ENCODE measurements around the gene ARL5B.

ARL5B gene

GRCh38 chr10:18703521-18703920 lies 44.3 kb downstream of the ARL5B start:
- Histone ChIP-seq H3K27ac (ENCODE audit: low read depth, low read length) (no peak overlapping the region), H3K9me3 (ENCODE audit: control insufficient read depth, insufficient read depth, low read length) (no peaks in the 10 kb centered on the region), H3K9ac (ENCODE audit: low read depth, low read length) (no peak overlapping the region), H3K36me3 (ENCODE audit: control insufficient read depth, insufficient read depth, low read length) (no peaks in the 10 kb centered on the region), H3K4me1 (ENCODE audit: control insufficient read depth, insufficient read depth, low read length) (no peaks in the 10 kb centered on the region), H3K27me3 (ENCODE audit: control insufficient read depth, insufficient read depth, low read length) (no peaks in the 10 kb centered on the region), H3K4me3 (ENCODE audit: low read depth, low read length) (no peak overlapping the region)

DNA sequence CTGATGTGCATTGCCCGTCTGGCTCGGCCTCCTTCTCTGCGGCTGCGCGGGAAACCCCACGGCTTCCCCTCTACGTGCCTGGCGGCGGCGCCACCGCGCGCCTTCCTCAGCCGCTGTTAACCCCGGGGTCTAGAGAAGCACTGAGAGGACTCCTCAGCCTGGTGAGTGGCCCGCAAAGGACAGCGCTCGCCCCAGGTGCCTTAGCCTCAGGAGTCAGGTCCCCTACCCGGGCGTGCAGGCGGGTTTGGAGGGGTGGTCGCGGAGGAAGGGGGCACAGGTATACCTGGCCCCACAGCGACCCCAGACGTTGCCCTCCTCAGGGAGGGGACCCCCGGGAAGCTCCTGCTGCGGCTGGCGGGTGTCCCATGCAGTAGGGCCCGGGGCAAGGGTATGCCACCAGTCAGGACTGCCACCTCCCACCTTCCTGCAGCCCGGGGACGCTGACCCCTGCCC lies 51.0 kb downstream of the ARL5B start:
- H3K9ac ChIP-seq (ENCODE audit: low read depth, low read length), result no peak overlapping the region
- no peak overlapping the region for H3K4me3 ChIP-seq (ENCODE audit: low read depth, low read length)
- no peaks in the 10 kb centered on the region for H3K9me3 ChIP-seq (ENCODE audit: control insufficient read depth, insufficient read depth, low read length)
- no peak overlapping the region for H3K27ac ChIP-seq (ENCODE audit: low read depth, low read length)
- no peaks in the 10 kb centered on the region for H3K36me3 ChIP-seq (ENCODE audit: control insufficient read depth, insufficient read depth, low read length)
- H3K4me1 ChIP-seq (ENCODE audit: control insufficient read depth, insufficient read depth, low read length), result no peaks in the 10 kb centered on the region
- no peaks in the 10 kb centered on the region for H3K27me3 ChIP-seq (ENCODE audit: control insufficient read depth, insufficient read depth, low read length)

DNA sequence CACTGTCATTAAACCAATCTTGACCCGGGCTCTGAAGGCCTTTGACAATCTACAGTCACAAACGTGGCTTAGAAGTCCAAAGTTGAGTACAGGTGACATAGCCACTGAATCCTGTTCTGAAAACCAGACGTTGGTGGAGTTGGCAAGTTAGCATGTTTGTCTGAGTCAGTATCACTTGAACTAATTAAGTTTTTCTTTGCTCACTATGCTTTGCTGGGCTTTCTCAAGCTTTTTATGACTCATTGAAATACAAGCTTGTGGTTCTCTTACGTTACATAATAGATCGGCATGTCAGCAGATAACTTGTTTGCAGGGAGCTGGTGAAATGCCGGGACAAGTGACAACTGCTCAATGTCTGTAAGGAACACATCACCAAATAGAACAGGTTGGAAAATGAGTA lies 53.8 kb downstream of the ARL5B start:
- no peaks in the 10 kb centered on the region for H3K4me1 ChIP-seq (ENCODE audit: control insufficient read depth, insufficient read depth, low read length)

DNA sequence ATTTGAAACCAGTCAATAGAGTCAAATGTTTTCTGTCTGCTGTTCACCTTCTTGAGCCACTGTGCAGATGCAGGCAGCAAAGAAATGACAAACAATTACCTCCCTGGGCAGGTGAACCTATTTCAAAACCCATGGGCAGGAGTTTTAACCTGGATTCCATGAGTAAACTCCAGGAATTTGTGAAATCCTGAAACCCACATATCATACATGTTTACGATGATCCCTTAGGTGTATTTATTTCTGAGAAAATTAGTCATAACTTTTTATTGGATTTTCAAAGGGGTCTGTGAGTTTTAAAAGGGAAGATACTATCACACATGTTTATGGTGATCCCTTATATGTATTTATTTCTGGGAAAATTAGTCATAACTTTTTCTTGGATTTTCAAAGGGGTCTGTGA lies 59.8 kb downstream of the ARL5B start:
- H3K4me3 ChIP-seq (ENCODE audit: low read depth, low read length), result no peak overlapping the region
- H3K9me3 ChIP-seq (ENCODE audit: control insufficient read depth, insufficient read depth, low read length), result no peaks in the 10 kb centered on the region
- H3K4me1 ChIP-seq (ENCODE audit: control insufficient read depth, insufficient read depth, low read length), result no peaks in the 10 kb centered on the region
- H3K27me3 ChIP-seq (ENCODE audit: control insufficient read depth, insufficient read depth, low read length), result no peaks in the 10 kb centered on the region
- no peak overlapping the region for H3K9ac ChIP-seq (ENCODE audit: low read depth, low read length)
- no peaks in the 10 kb centered on the region for H3K36me3 ChIP-seq (ENCODE audit: control insufficient read depth, insufficient read depth, low read length)
- H3K27ac ChIP-seq (ENCODE audit: low read depth, low read length), result no peak overlapping the region

More for the DNA sequence above, 53.8 kb downstream of the ARL5B start:
- Histone ChIP-seq H3K4me3 (ENCODE audit: low read depth, low read length) (no peak overlapping the region), H3K9me3 (ENCODE audit: control insufficient read depth, insufficient read depth, low read length) (no peaks in the 10 kb centered on the region), H3K36me3 (ENCODE audit: control insufficient read depth, insufficient read depth, low read length) (no peaks in the 10 kb centered on the region), H3K27me3 (ENCODE audit: control insufficient read depth, insufficient read depth, low read length) (no peaks in the 10 kb centered on the region), H3K9ac (ENCODE audit: low read depth, low read length) (no peak overlapping the region), H3K27ac (ENCODE audit: low read depth, low read length) (no peak overlapping the region)

- Histone ChIP-seq H3K9me3 (ENCODE audit: control insufficient read depth, insufficient read depth, low read length) (no peaks in the 10 kb centered on the region), H3K9ac (ENCODE audit: low read depth, low read length) (no peak overlapping the region), H3K4me3 (ENCODE audit: low read depth, low read length) (no peak overlapping the region), H3K4me1 (ENCODE audit: control insufficient read depth, insufficient read depth, low read length) (no peaks in the 10 kb centered on the region), H3K27ac (ENCODE audit: low read depth, low read length) (no peak overlapping the region), H3K36me3 (ENCODE audit: control insufficient read depth, insufficient read depth, low read length) (no peaks in the 10 kb centered on the region), H3K27me3 (ENCODE audit: control insufficient read depth, insufficient read depth, low read length) (no peaks in the 10 kb centered on the region)
Measured at GRCh38 chr10:18719811-18720210, 60.6 kb downstream of the ARL5B start.

GRCh38 chr10:18721067-18721466 lies 61.8 kb downstream of the ARL5B start:
- Histone ChIP-seq H3K9ac (ENCODE audit: low read depth, low read length) (no peak overlapping the region), H3K4me3 (ENCODE audit: low read depth, low read length) (no peak overlapping the region)

DNA sequence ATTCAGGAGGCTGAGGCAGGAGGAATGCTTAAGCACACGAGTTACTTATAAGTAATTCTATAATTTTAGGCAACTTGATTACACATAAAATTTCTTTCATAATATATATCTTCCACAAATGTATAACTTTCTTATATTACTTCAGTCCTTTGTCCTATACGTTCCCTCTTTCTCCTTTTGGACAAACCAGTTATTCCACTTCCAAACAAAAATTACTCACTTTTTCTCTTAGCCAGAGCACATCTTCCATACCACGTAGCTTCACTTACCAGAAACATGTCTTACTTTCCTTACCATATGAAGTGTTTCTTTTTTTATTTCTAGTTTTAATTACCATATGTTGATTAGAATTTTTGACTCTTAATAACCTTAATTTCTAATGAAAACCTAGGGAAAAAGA lies 64.6 kb downstream of the ARL5B start:
- no peak overlapping the region for H3K27ac ChIP-seq (ENCODE audit: low read depth, low read length)
- no peaks in the 10 kb centered on the region for H3K4me1 ChIP-seq (ENCODE audit: control insufficient read depth, insufficient read depth, low read length)
- H3K27me3 ChIP-seq (ENCODE audit: control insufficient read depth, insufficient read depth, low read length), result no peaks in the 10 kb centered on the region
- no peaks in the 10 kb centered on the region for H3K36me3 ChIP-seq (ENCODE audit: control insufficient read depth, insufficient read depth, low read length)
- H3K9ac ChIP-seq (ENCODE audit: low read depth, low read length), result no peak overlapping the region
- H3K9me3 ChIP-seq (ENCODE audit: control insufficient read depth, insufficient read depth, low read length), result no peaks in the 10 kb centered on the region
- no peak overlapping the region for H3K4me3 ChIP-seq (ENCODE audit: low read depth, low read length)

More at GRCh38 chr10:18721067-18721466, 61.8 kb downstream of the ARL5B start:
- no peaks in the 10 kb centered on the region for H3K9me3 ChIP-seq (ENCODE audit: control insufficient read depth, insufficient read depth, low read length)
- no peaks in the 10 kb centered on the region for H3K27me3 ChIP-seq (ENCODE audit: control insufficient read depth, insufficient read depth, low read length)
- H3K36me3 ChIP-seq (ENCODE audit: control insufficient read depth, insufficient read depth, low read length), result no peaks in the 10 kb centered on the region
- no peak overlapping the region for H3K27ac ChIP-seq (ENCODE audit: low read depth, low read length)
- H3K4me1 ChIP-seq (ENCODE audit: control insufficient read depth, insufficient read depth, low read length), result no peaks in the 10 kb centered on the region
